ENCODE results near the gene SSTR5. TPM values are rescaled to one million over a fixed set of nuclear protein-coding genes. Genes with fewer than 3 reads are reported as not detected.

Gene SSTR5
- total and polyA plus RNA-seq, 2 experiments from 2014 or later: 0.77 to 1.3 TPM

DNA sequence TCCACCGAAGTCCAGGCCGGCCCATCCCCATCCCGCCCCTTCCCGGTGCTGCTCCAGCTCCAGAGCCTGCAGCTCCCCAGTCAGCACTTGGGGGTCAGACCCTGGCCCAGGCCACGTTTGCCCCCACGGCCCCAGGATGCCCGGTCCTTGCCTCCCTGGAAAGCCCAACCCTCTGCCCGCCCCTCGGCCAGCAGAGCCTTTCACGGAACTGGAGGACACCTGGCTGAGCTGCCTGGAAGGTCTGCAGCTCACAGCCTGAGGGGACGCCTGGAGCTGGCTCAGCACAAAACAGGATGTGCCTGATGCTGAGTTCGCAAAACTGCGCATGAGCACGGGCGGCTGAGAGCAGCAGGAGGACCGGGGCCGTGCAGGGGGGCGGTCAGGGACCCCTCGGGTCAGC is 29.7 kb upstream of the SSTR5 start:
- no peaks in the 10 kb centered on the region for H3K9me3 ChIP-seq (ENCODE audit: low read depth)
- no peaks in the 10 kb centered on the region for H3K36me3 ChIP-seq (replicated peaks; ENCODE audit: insufficient read depth, low read depth)
- no peaks in the 10 kb centered on the region for H3K27me3 ChIP-seq
- no peak for DNase-seq (ENCODE audit: low spot score)
- no peak overlapping the region for H3K4me3 ChIP-seq
- TF ChIP-seq, protein P1, sequence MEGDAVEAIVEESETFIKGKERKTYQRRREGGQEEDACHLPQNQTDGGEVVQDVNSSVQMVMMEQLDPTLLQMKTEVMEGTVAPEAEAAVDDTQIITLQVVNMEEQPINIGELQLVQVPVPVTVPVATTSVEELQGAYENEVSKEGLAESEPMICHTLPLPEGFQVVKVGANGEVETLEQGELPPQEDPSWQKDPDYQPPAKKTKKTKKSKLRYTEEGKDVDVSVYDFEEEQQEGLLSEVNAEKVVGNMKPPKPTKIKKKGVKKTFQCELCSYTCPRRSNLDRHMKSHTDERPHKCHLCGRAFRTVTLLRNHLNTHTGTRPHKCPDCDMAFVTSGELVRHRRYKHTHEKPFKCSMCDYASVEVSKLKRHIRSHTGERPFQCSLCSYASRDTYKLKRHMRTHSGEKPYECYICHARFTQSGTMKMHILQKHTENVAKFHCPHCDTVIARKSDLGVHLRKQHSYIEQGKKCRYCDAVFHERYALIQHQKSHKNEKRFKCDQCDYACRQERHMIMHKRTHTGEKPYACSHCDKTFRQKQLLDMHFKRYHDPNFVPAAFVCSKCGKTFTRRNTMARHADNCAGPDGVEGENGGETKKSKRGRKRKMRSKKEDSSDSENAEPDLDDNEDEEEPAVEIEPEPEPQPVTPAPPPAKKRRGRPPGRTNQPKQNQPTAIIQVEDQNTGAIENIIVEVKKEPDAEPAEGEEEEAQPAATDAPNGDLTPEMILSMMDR (IDR thresholded peaks at IDR 0.05; ENCODE audit: poor library complexity): no peak
- no peak for TF ChIP-seq EZH2 (IDR thresholded peaks at IDR 0.05; ENCODE audit: borderline replicate concordance)
- no peak for TF ChIP-seq EZH2phosphoT487 (IDR thresholded peaks at IDR 0.05; ENCODE audit: low read depth, severe bottlenecking, unreplicated experiment)
- 72% methylated on average over 15 of the region's 19 CpGs for WGBS (ENCODE audit: low lambda C conversion rate, missing lambda C conversion rate)
- H4K20me1 ChIP-seq (ENCODE audit: insufficient read depth, poor library complexity, severe bottlenecking): no peaks in the 10 kb centered on the region
- H3K4me2 ChIP-seq: no peak overlapping the region
- no peak overlapping the region for H3K27ac ChIP-seq
- no peaks in the 10 kb centered on the region for H3K4me1 ChIP-seq (ENCODE audit: insufficient read depth)
- H2AFZ ChIP-seq: no peak overlapping the region
- H3K79me2 ChIP-seq: no peaks in the 10 kb centered on the region
- H3K9me2 ChIP-seq (replicated peaks; ENCODE audit: insufficient read depth): no peaks in the 10 kb centered on the region

GRCh38 chr16:1043881-1044451 is 28.6 kb upstream of the SSTR5 start:
- no peaks in the 10 kb centered on the region for H4K20me1 ChIP-seq (ENCODE audit: insufficient read depth, poor library complexity, severe bottlenecking)
- H3K9me2 ChIP-seq (replicated peaks; ENCODE audit: insufficient read depth): no peaks in the 10 kb centered on the region
- H3K79me2 ChIP-seq: no peaks in the 10 kb centered on the region
- peaks cover 5% of the 10 kb centered on the region for H3K4me1 ChIP-seq (ENCODE audit: insufficient read depth)
- no peak overlapping the region for H2AFZ ChIP-seq
- WGBS (ENCODE audit: low lambda C conversion rate, missing lambda C conversion rate): 92% methylated on average over 20 of the region's 40 CpGs
- no peak overlapping the region for H3K27ac ChIP-seq
- no peaks in the 10 kb centered on the region for H3K36me3 ChIP-seq (replicated peaks; ENCODE audit: insufficient read depth, low read depth)
- DNase-seq (ENCODE audit: low spot score): no peak
- no peak overlapping the region for H3K4me3 ChIP-seq
- H3K9me3 ChIP-seq (ENCODE audit: low read depth): no peaks in the 10 kb centered on the region
- TF ChIP-seq, protein P1 (IDR thresholded peaks at IDR 0.05; ENCODE audit: poor library complexity): no peak
- TF ChIP-seq EZH2phosphoT487 (IDR thresholded peaks at IDR 0.05; ENCODE audit: low read depth, severe bottlenecking, unreplicated experiment): no peak
- TF ChIP-seq EZH2 (IDR thresholded peaks at IDR 0.05; ENCODE audit: borderline replicate concordance): no peak
- H3K4me2 ChIP-seq: no peak overlapping the region
- H3K27me3 ChIP-seq: no peaks in the 10 kb centered on the region

GRCh38 chr16:1044460-1045309 is 27.9 kb upstream of the SSTR5 start:
- no peaks in the 10 kb centered on the region for H3K36me3 ChIP-seq (replicated peaks; ENCODE audit: insufficient read depth, low read depth)
- peaks cover 5% of the 10 kb centered on the region for H3K4me1 ChIP-seq (ENCODE audit: insufficient read depth)
- 90% methylated on average over 34 of the region's 43 CpGs for WGBS (ENCODE audit: low lambda C conversion rate, missing lambda C conversion rate)
- no peaks in the 10 kb centered on the region for H3K27me3 ChIP-seq
- no peak overlapping the region for H3K27ac ChIP-seq
- H3K9me2 ChIP-seq (replicated peaks; ENCODE audit: insufficient read depth): no peaks in the 10 kb centered on the region
- H3K4me3 ChIP-seq: no peak overlapping the region
- DNase-seq (ENCODE audit: low spot score): no peak
- H2AFZ ChIP-seq: no peak overlapping the region
- no peaks in the 10 kb centered on the region for H3K79me2 ChIP-seq
- no peak overlapping the region for H3K4me2 ChIP-seq
- TF ChIP-seq EZH2phosphoT487 (IDR thresholded peaks at IDR 0.05; ENCODE audit: low read depth, severe bottlenecking, unreplicated experiment) (no peak), EZH2 (IDR thresholded peaks at IDR 0.05; ENCODE audit: borderline replicate concordance) (no peak)
- TF ChIP-seq, protein P1 (IDR thresholded peaks at IDR 0.05; ENCODE audit: poor library complexity): no peak
- H3K9me3 ChIP-seq (ENCODE audit: low read depth): no peaks in the 10 kb centered on the region
- H4K20me1 ChIP-seq (ENCODE audit: insufficient read depth, poor library complexity, severe bottlenecking): no peaks in the 10 kb centered on the region

Measured in hepatocyte (in vitro differentiated cells).